Stimulated activated CD4-positive, alpha-beta T cell treated with anti-CD3 and anti-CD28 coated beads, Interleukin-12 subunit alpha, Interleukin-12 subunit beta, amount 100 ng/mL, for 4 hours (primary cell): ENCODE measurements around the gene TCAIM.

Source experiments
- DNase-seq: peaks from one replicate; pipeline ENCODE4 v3.0.0-alpha.2; 2020

TCAIM gene

DNA sequence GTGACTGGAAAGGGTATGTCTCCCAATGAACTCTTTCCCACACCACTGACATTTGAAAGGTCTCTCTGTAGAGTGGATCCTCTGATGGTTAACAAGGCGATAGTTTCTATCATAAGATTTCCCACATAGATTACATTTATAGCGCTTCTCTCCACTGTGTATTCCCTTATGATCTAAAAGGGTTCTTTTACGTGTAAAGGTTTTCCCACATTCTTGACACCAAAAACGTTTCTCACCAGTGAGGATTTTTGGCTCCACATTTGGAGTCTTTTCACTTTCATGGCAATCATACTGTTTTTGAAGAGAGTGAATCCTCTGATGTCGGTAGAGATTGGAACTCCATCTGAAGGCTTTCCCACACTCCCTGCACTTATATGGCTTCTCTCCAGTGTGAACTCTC lies 108.4 kb downstream of the TCAIM start:
- no peak for DNase-seq

GRCh38 chr3:44451441-44451840 lies 112.9 kb downstream of the TCAIM start:
- no peak for DNase-seq

DNA sequence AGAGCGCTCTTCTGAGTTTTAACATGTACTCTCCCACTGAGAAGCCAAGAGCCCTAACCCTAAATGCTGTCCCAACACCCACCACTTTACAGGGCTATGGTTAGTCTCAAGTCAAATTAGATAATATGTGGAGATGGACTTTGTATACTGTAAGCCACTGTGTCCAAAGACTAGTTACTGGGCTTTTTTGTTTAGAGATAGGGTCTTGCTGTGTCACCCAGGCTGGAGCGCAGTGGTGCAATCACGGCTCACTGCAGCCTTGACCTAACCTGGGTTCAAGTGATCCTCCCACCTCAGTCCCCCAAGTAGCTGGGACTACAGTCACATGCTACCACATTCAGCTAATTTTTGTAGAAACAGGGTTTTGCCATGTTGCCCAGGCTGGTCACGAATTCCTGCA lies 115.7 kb downstream of the TCAIM start:
- no peak for DNase-seq

DNA sequence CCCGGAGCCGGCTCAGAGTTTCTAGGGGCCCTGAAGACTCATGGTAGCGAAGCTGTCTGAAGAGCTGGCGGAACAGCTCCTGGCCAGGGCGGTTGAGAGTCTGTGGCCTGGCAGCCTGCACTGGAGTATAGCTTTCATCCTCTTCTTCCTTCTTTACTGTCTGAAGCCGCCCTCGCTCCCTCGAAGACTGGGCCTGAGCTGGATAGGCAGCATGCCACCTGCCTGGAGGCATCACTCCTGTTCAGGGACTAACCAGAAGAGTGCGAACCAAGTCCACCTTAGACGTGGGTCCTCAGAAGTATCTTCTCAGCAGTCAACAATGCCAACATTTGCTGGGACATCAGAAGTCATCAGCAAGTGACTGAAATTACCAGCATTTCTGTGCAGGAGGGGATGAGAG lies 116.8 kb downstream of the TCAIM start:
- DNase-seq = no peak
